ENCODE results near the gene NRXN3.

Gene NRXN3

DNA sequence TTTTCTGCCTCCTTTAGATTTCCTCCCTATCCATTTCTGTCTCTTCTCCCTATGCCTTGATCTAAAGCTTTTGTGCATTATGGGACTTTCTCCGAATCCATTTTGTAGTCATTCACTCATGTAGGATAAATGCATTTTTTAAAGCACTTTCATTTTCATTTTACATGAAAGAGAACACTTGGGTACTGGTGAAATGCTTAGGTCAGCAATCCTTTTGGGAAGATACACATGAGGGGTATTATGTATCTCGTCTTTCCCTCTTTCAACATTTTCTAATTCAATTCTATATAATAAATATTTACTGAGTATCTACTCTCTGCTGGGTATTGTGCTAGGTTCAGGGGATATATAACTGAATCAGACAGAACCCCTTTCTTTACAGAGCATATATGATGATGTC lies 577.6 kb downstream of the NRXN3 start:
- Histone ChIP-seq H3K36me3 (ENCODE audit: insufficient read depth, low read length) (no peaks in the 10 kb centered on the region), H3K4me3 (ENCODE audit: low read depth, low read length) (peak overlapping the region; percentile 58), H3K4me1 (ENCODE audit: control insufficient read depth, insufficient read depth, low read length, unreplicated experiment) (no peaks in the 10 kb centered on the region)

DNA sequence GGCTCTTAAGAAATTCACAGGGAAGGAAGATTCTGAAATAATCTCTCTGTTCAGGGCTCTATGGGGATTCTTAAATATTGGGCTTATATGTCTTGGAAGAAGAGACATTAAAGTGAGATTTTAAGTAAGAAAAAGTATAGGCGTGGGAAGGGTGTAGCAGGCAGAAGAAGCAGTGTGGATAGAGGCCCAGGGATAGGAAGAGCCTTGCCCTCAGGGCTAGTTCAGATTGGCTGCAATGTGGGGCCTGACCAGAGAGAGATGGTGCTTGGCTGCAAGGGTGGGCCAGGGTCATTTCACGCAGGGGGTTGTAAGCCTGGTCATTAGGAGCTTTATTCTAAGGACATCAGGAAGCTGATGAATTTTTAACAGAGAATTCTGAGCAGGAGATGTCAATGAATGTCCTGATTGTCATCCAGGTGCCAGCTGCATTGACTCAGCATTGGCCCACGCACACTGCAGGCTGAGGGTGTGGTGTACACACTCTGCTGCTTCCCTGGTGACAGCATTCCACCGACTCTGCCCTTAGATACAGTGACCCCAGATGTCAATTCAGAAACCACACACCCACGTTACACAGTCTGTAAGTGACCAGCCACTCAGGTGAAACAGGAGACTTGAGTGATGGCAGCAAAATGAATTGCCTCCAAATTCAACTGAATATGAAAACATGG lies 582.5 kb downstream of the NRXN3 start:
- Histone ChIP-seq H3K4me3 (ENCODE audit: low read depth, low read length) (no peak overlapping the region), H3K79me2 (ENCODE audit: control insufficient read depth, insufficient read depth, low read length, unreplicated experiment) (no peaks in the 10 kb centered on the region), H3K4me1 (ENCODE audit: control insufficient read depth, insufficient read depth, low read length, unreplicated experiment) (no peaks in the 10 kb centered on the region), H3K27me3 (ENCODE audit: insufficient read depth, low read length) (no peaks in the 10 kb centered on the region), H3K36me3 (ENCODE audit: insufficient read depth, low read length) (no peaks in the 10 kb centered on the region), H3K27ac (ENCODE audit: low read depth, low read length) (no peak overlapping the region), H2AFZ (ENCODE audit: low read length, unreplicated experiment) (no peak overlapping the region)

More for the DNA sequence above, 577.6 kb downstream of the NRXN3 start:
- no peak overlapping the region for H2AFZ ChIP-seq (ENCODE audit: low read length, unreplicated experiment)
- no peaks in the 10 kb centered on the region for H3K79me2 ChIP-seq (ENCODE audit: control insufficient read depth, insufficient read depth, low read length, unreplicated experiment)
- no peak overlapping the region for H3K27ac ChIP-seq (ENCODE audit: low read depth, low read length)
- no peaks in the 10 kb centered on the region for H3K27me3 ChIP-seq (ENCODE audit: insufficient read depth, low read length)

DNA sequence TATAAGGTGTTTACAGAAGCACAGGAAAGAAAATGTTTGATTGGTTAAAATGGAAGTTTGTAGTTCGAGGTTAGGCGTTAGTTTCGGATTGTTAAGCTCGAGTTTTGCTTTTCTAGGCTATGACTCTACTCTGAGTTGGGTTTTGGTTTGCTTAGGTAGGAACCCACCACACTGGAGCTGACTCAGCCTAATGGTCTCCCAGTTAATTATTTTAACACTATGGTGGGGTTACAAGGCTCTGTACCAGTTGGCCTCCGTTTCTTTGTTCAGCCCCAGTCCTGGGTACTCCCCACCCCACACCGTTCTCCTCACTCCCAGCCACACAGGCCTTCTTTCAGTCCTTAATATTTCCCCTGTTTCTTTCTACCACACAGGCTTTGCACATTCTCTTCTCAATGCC lies 583.9 kb downstream of the NRXN3 start:
- H2AFZ ChIP-seq (ENCODE audit: low read length, unreplicated experiment), result no peak overlapping the region
- H3K4me3 ChIP-seq (ENCODE audit: low read depth, low read length), result no peak overlapping the region
- H3K27me3 ChIP-seq (ENCODE audit: insufficient read depth, low read length), result no peaks in the 10 kb centered on the region
- H3K36me3 ChIP-seq (ENCODE audit: insufficient read depth, low read length), result no peaks in the 10 kb centered on the region
- H3K79me2 ChIP-seq (ENCODE audit: control insufficient read depth, insufficient read depth, low read length, unreplicated experiment), result no peaks in the 10 kb centered on the region
- H3K4me1 ChIP-seq (ENCODE audit: control insufficient read depth, insufficient read depth, low read length, unreplicated experiment), result no peaks in the 10 kb centered on the region
- no peak overlapping the region for H3K27ac ChIP-seq (ENCODE audit: low read depth, low read length)

DNA sequence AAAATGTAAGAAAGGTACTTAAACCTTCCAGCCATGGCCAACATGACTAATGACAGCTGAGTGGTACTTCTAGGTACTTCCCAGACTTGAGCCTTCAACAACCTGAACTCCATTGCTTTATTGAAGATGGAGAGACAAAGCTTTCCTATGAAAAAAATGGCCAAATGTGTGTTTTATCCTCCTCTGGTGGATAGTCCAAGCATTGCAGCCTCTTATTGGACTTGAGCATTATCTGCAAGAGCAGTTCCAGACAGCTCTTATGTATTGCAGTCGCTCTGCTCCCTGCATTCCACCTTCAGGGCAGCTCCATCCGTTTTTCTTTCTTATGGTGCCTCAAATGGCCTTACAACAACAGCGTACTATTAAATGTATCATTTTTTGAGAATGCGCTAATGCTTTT lies 588.2 kb downstream of the NRXN3 start:
- Histone ChIP-seq H3K79me2 (ENCODE audit: control insufficient read depth, insufficient read depth, low read length, unreplicated experiment) (no peaks in the 10 kb centered on the region), H3K27ac (ENCODE audit: low read depth, low read length) (no peak overlapping the region), H2AFZ (ENCODE audit: low read length, unreplicated experiment) (no peak overlapping the region), H3K27me3 (ENCODE audit: insufficient read depth, low read length) (peaks cover 9% of the 10 kb centered on the region; the same call in 1 of the 2 replicates), H3K4me3 (ENCODE audit: low read depth, low read length) (no peak overlapping the region), H3K4me1 (ENCODE audit: control insufficient read depth, insufficient read depth, low read length, unreplicated experiment) (no peaks in the 10 kb centered on the region), H3K36me3 (ENCODE audit: insufficient read depth, low read length) (no peaks in the 10 kb centered on the region)

DNA sequence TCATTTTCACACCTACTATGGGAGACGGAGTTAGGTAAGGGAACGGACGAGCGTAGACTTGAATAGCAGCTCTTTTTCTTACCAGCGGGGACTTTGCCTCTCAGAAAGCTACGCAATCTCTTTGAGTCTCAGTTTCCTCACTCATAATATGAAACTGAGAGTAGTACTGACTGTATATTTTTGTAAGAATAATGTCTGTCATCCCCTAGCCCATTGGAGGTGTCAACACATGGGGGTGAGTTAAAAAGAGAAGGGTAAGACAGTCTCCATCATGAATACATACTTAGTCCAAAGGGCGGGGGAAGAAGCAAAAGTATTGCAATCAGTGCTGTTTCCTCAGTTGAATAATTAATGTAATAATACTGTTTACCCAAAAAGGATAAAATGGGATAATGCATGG lies 592.2 kb downstream of the NRXN3 start:
- Histone ChIP-seq H3K27me3 (ENCODE audit: insufficient read depth, low read length) (peaks cover 9% of the 10 kb centered on the region; the same call in 1 of the 2 replicates), H3K79me2 (ENCODE audit: control insufficient read depth, insufficient read depth, low read length, unreplicated experiment) (no peaks in the 10 kb centered on the region), H3K36me3 (ENCODE audit: insufficient read depth, low read length) (no peaks in the 10 kb centered on the region), H3K4me1 (ENCODE audit: control insufficient read depth, insufficient read depth, low read length, unreplicated experiment) (no peaks in the 10 kb centered on the region), H3K4me3 (ENCODE audit: low read depth, low read length) (no peak overlapping the region), H2AFZ (ENCODE audit: low read length, unreplicated experiment) (no peak overlapping the region), H3K27ac (ENCODE audit: low read depth, low read length) (no peak overlapping the region)

DNA sequence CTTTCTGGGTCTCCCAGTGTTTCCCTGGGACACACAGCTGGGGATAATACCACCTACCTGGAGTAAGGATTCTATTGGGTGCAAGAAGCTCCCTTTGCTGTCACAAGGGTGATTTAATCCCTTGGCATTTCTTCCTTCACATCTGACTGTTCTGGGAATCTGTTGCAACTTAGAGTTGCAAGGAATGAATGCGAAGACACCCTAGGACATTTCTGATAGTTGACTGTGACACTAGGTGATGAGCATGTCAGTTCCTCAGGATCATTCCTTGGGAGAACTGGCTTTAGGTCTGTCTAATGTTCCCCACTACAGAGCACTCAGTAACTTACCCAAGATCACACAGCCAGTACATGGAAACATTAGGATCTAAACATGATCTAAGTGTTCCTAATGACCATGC lies 593.6 kb downstream of the NRXN3 start:
- Histone ChIP-seq H3K4me3 (ENCODE audit: low read depth, low read length) (no peak overlapping the region), H3K27ac (ENCODE audit: low read depth, low read length) (no peak overlapping the region), H2AFZ (ENCODE audit: low read length, unreplicated experiment) (no peak overlapping the region), H3K79me2 (ENCODE audit: control insufficient read depth, insufficient read depth, low read length, unreplicated experiment) (no peaks in the 10 kb centered on the region), H3K4me1 (ENCODE audit: control insufficient read depth, insufficient read depth, low read length, unreplicated experiment) (no peaks in the 10 kb centered on the region), H3K27me3 (ENCODE audit: insufficient read depth, low read length) (peaks cover 9% of the 10 kb centered on the region; the same call in 1 of the 2 replicates), H3K36me3 (ENCODE audit: insufficient read depth, low read length) (no peaks in the 10 kb centered on the region)

DNA sequence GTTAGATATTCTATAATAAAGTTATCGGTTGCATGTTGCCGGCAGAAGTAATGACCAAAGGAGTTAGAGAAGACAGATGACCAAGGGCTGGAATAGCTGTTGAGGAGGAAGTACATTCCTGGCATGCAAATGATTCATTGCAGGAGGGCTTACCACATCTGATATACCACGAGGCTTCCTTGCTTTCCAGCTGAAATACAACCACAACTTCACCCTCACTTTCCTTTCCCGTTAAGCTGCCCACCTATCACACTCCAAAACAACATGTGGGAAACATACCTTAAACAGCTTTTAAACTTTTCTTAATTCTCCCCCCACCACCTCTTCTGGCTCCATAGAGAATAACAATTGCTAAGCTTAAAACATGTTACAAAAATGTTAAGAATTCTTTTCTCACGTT lies 594.1 kb downstream of the NRXN3 start:
- H3K27ac ChIP-seq (ENCODE audit: low read depth, low read length), result no peak overlapping the region
- H2AFZ ChIP-seq (ENCODE audit: low read length, unreplicated experiment), result no peak overlapping the region
- no peak overlapping the region for H3K4me3 ChIP-seq (ENCODE audit: low read depth, low read length)
- no peaks in the 10 kb centered on the region for H3K79me2 ChIP-seq (ENCODE audit: control insufficient read depth, insufficient read depth, low read length, unreplicated experiment)
- no peaks in the 10 kb centered on the region for H3K36me3 ChIP-seq (ENCODE audit: insufficient read depth, low read length)
- peaks cover 9% of the 10 kb centered on the region; the same call in 1 of the 2 replicates for H3K27me3 ChIP-seq (ENCODE audit: insufficient read depth, low read length)
- H3K4me1 ChIP-seq (ENCODE audit: control insufficient read depth, insufficient read depth, low read length, unreplicated experiment), result no peaks in the 10 kb centered on the region

DNA sequence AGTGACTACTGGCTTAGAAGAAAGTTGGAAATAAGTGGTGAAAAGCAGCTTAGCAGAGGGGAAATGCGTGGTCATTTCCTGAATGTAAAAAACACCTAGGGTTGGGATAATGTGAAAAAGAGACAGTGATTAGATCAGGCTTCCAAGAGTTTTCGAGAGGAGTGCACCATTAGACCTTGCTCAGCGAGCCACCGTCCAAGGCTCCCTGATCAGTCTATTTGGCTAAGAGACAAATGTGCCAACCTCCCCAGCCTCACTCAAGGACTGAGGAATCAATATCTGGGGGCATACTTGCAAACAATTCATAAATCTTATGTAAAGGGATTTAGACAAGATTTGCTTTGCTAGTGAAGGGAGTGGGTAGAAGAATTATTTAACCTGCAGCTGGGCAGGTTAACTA lies 594.5 kb downstream of the NRXN3 start:
- no peak overlapping the region for H2AFZ ChIP-seq (ENCODE audit: low read length, unreplicated experiment)
- H3K36me3 ChIP-seq (ENCODE audit: insufficient read depth, low read length), result no peaks in the 10 kb centered on the region
- H3K27me3 ChIP-seq (ENCODE audit: insufficient read depth, low read length), result peaks cover 6% of the 10 kb centered on the region; the same call in 1 of the 2 replicates
- no peak overlapping the region for H3K27ac ChIP-seq (ENCODE audit: low read depth, low read length)
- no peaks in the 10 kb centered on the region for H3K4me1 ChIP-seq (ENCODE audit: control insufficient read depth, insufficient read depth, low read length, unreplicated experiment)
- no peaks in the 10 kb centered on the region for H3K79me2 ChIP-seq (ENCODE audit: control insufficient read depth, insufficient read depth, low read length, unreplicated experiment)
- no peak overlapping the region for H3K4me3 ChIP-seq (ENCODE audit: low read depth, low read length)

DNA sequence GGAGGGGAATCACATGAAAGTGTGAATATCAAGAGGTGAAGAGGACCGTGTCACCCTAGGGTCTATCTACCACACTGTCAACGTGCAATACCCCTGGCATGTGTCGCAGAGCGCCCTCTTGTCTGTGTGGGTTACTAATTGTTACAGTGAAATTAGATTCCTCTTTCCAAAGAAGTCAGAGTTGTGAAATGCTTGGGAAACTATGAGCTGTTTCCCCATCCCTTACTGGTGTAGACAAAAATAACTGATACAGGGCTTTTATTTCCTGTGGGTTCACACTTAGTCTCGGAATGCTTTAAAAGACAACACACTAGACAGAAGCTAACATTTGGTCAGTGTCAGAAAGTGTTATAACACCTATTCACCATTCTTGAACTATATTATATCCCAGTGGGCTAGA lies 597.3 kb downstream of the NRXN3 start:
- H3K27ac ChIP-seq (ENCODE audit: low read depth, low read length), result no peak overlapping the region
- H3K4me3 ChIP-seq (ENCODE audit: low read depth, low read length), result no peak overlapping the region
- no peaks in the 10 kb centered on the region for H3K36me3 ChIP-seq (ENCODE audit: insufficient read depth, low read length)
- H3K27me3 ChIP-seq (ENCODE audit: insufficient read depth, low read length), result no peaks in the 10 kb centered on the region
- no peaks in the 10 kb centered on the region for H3K79me2 ChIP-seq (ENCODE audit: control insufficient read depth, insufficient read depth, low read length, unreplicated experiment)
- H2AFZ ChIP-seq (ENCODE audit: low read length, unreplicated experiment), result no peak overlapping the region
- no peaks in the 10 kb centered on the region for H3K4me1 ChIP-seq (ENCODE audit: control insufficient read depth, insufficient read depth, low read length, unreplicated experiment)

DNA sequence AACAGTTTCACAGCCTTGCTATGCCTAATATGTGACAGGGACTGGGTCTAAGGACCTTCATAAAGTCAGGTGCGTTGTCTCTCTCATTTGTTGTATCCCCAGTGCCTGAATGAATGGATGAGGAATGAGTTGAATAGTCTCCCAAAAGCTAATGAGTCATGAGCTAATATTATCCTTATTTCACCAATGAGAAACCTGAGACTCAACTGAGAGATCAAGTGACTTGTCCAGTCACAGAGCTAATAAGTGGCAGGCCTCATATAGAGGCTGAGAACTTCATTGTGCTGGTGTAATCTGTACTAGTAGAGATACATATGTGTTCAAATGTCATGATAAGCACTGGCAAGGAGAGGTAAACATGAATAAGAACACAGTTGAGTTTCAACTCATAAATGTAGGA lies 612.4 kb downstream of the NRXN3 start:
- Histone ChIP-seq H3K36me3 (ENCODE audit: insufficient read depth, low read length) (no peaks in the 10 kb centered on the region), H3K79me2 (ENCODE audit: control insufficient read depth, insufficient read depth, low read length, unreplicated experiment) (no peaks in the 10 kb centered on the region), H3K27ac (ENCODE audit: low read depth, low read length) (no peak overlapping the region), H2AFZ (ENCODE audit: low read length, unreplicated experiment) (no peak overlapping the region), H3K27me3 (ENCODE audit: insufficient read depth, low read length) (no peaks in the 10 kb centered on the region), H3K4me3 (ENCODE audit: low read depth, low read length) (no peak overlapping the region), H3K4me1 (ENCODE audit: control insufficient read depth, insufficient read depth, low read length, unreplicated experiment) (no peaks in the 10 kb centered on the region)

DNA sequence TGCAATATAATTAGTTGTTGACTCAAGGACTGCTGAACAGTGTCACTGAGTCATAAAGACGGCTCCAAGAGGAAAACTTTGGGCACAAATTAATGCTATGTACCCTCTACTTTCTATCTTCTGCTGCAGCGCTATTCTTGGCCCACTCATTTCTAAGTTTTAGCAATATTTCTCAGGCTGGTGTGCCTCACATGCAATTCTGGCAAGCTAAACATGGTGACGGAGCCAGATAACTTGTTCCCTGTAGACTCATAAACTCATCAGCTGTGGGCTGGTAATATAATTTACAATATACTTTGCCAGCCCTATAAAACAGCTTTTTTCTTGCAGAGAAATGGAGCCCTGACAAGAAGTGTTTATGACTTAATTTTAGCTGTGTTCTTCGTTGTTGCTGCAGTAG lies 615.1 kb downstream of the NRXN3 start:
- H2AFZ ChIP-seq (ENCODE audit: low read length, unreplicated experiment), result no peak overlapping the region
- H3K79me2 ChIP-seq (ENCODE audit: control insufficient read depth, insufficient read depth, low read length, unreplicated experiment), result no peaks in the 10 kb centered on the region
- H3K36me3 ChIP-seq (ENCODE audit: insufficient read depth, low read length), result no peaks in the 10 kb centered on the region
- no peaks in the 10 kb centered on the region for H3K27me3 ChIP-seq (ENCODE audit: insufficient read depth, low read length)
- no peaks in the 10 kb centered on the region for H3K4me1 ChIP-seq (ENCODE audit: control insufficient read depth, insufficient read depth, low read length, unreplicated experiment)
- H3K4me3 ChIP-seq (ENCODE audit: low read depth, low read length), result no peak overlapping the region
- no peak overlapping the region for H3K27ac ChIP-seq (ENCODE audit: low read depth, low read length)

All from ACC112 (cell line).